Measurements from ENCODE around the gene TCF4.

The TCF4 gene

DNA sequence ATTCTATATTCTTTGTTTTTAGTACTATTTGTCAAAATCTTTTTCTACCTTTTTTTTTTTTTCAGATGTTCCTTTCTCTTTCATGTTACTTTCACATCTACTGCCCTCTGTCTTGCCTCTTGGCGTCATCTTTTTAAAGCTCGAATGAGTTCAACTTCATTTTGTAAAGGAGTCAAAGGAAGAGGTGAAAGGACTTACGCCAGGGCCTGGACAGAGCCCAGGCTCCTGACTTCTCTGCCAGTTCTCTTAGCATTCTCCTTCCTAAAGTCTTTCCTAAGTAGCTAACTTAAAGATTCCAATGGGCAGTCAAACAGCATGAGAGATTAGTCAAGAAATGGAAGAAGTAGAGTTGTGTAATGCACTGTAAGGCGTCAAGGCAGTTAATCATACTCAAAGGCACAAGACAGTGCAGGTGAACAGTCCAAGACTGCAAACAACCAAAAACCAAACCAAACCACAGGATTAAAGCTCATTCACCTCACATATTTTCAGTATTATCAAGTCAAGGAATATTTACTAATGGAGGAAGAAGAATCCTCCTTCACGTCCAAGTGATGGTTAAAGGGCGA, 301.7 kb downstream of the TCF4 start:
- no peak for DNase-seq

DNA sequence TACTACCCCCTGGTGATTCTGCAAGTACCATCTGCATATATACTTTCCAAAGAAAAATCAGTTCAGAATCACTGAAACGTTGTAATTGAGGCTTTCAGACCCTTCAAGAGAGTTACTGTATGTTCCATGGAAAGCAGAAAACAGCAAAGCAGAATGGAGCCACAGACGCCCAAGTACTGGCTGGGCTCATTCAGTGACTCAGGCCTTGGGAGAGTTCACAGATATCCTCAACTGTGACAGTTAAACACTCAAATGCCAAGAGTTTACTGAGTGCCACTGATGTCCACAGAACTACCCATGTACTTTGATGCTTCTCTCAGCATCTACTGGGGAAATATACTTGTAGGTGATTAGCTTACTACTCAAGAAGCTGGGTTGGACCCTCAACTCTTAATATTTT, 303.4 kb downstream of the TCF4 start:
- DNase-seq = no peak

DNA sequence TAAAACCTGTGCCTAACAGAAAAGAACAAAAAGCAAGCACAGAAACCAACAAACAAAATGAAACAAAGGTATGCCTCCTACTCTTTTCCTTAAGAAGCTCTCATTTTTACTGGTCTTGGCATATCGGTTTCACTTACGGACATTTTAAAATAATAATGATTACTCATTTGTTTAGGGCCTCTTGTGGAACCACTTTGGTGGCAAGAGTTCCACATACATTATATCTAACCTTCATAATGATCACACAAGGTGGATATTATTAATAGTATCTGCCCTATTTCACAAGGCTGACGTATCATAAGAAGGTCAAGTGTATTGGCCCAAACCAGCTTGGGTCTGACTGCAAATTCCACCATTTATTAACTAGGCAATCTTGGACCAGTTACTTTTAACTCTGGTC, 304.7 kb downstream of the TCF4 start:
- DNase-seq = no peak

DNA sequence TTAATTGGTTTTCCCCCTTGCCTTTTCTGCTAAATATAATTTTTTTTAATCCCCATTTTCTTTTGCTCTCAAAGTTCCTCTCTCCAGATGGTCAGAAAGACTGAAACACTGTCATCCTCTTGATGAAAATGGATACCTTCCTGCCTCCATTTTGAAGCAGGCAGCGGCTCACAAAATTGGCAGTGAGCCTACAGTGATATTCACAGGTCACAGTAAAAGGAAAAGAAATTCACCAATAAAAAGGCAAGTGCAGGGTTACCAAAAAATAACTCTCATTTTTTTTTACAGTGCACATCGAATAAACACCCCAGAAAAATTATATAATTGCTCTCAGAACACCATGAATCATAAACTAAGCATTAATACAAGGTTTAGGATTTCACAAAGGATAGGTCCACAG, 307.5 kb downstream of the TCF4 start:
- no peak for DNase-seq

DNA sequence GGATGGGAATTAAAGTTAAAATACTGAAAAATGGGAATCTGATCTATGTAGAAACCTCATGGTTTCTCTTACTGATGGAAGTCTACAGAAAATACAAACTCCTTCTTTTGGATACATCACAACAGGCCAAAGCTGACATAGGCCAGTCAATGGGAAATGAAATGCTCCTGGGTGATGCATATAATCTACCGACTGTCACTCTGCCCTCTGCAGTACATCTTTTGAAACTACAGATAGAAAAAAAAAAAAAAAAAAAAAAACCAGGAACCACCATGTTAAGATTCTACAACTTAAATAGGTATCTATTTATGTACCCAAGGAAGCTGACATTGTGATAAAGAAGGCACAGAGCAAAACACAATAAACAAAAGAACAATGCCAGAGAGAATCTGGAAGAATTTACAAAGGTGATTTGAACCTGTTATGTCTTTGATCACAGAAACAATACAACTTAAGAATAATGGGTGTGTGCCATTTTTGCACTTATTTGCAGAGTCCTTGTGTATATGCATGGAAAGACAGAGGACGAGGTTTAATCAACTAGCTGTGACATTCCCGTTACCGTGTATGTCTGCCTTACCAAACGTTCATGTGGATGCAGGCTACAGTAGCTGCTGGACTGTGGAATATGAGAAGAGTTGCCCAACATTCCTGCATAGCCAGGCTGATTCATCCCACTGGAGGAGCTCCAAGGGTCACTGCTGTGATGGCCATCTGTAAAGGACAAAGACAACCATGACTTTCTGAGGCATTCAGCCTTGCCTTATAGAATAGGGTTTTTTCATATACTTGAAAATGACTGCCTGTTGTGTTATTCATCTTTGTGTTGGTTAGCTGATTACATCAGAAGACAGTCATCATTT, 312.7 kb downstream of the TCF4 start:
- DNase-seq = peak; percentile 13 to 37

DNA sequence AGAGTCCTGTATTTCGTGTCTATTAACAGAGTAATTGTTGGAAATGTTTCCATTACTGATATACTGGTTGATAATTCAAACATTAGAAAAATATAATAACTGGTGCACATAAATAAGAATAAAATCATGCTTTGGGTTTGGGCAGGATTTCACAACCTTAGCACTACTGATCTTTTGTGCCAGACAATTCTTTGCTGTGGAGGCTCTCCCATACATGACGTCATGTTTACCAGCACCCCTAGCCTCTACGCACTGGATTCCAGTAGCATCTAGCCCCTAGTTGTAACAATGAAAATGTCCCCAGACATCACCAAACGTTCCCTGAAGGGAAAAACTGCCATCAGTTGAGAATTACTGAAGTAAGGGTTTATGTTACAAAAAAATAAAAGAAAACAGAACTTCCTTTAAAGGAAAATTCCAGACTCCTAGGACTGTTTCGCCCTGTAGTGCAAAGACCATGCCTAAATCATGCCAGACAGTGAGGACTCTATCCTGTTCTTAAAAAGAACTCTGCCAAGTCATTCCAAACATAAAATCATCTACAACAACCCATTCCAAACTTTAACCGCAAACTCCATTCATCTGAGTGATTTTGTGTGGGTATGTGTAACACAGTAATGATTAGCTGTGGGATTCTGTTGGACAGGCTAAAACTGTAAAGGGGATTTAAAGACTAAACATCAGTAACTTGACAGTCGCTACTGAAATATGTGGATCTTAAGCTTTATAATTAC, 315.3 kb downstream of the TCF4 start:
- no peak for DNase-seq

DNA sequence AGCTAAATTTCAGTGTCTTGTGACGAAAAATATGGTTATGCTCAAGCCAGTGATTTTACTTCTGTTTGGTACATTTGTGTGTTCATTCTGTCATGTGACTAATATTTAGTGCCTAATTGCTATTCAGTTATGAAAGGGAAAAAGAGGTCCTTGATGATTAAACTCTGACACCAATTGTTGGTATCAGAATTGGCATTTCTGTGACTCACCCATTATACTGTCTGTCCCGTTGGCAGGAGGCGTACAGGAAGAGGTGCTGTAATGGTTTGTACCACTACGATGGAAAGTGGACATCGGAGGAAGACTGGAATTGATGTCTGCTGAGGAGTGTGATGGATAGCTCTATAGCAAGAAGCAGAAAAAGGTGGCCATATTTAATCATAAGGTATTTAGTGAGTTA, 318.4 kb downstream of the TCF4 start:
- DNase-seq = no peak

DNA sequence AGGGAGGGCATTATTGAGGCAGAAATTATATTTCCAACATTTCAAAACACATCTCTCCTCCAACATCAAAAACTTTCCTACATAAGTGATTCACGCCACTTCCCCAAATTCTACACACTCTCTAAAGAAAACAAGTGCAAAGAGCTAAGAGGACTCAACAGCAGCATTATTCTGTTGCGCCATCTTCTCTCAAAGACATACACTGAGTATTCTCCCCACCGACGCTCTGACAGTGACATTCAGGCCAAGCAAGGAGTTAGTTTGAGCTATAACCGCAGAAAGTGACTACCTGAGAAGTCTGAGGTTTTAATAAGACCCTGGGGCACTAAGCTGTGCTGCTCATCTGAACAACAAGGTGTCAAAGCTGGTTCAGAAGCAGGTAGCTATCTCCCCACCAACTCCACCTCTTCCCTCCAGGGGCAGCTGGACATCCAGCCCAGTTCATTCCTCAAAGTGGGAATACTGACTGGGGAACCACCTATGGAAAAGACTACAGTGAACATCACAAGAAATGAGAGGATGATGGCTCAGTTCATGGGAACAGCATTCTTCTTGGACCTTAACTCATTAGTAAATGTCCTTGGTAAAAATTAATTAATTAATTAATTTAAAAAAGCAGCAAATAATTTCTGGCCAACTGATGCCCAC, 319.2 kb downstream of the TCF4 start:
- peak; percentile 59 to 63 for DNase-seq

DNA sequence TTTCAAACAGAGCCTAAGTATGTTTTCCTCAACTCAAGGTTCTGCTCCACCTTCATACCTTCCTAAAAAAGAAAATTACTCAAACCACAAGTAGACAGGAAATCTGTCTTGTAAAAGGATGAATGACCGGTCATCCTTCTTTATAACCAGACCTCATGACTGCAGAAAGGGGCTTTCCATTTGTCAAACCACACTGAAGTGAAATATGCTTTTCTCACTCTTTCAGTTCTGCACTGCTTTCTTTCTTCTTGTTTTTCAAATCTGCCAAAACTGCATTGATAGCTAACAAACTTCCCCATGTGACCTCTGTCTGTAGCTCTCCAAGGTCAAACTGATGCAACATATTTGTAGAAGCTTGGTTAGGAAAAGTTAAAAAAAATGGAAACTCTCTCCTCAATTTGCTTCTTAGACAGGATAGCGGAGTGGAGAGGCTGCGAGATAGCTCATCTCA, 319.8 kb downstream of the TCF4 start:
- peak; percentile 29 to 51 for DNase-seq

DNA sequence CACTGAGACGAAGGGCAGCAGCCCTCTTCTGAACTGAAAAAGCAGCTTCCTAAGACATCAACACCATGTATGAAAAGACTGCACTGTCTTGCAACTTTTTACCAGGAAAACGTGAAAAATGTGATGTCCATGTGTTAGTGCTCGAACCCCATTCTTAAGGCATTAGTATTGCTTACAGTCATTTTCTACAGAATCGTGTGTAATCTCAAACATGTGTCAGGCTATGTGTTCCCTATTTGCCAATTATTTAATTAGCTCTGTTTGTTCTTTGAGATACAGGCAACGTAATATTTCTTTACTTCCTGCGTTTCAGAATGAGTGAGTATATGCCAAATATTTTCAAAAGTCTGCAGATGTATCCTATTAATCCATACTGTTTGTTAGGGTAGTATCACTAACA, 321.0 kb downstream of the TCF4 start:
- no peak for DNase-seq

DNA sequence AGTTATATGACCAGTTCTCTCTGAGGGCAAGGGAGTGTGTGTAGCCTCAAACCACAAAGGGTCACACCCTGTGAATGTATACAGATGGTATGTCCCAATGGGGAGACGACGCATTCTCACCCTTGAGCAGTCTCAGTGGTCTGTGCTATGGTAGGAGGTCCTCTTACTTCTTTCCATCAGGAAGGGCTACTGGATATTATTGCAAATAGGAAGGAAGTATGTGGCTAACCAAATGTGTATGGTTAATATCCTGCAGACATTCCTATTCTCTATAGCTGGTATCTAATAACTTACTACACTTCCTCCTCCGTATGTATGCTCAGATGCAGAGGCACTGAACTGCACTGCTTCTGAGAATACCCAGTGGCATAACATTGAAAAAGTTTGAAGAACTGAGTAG, 322.0 kb downstream of the TCF4 start:
- DNase-seq = peak; percentile 13 to 19

DNA sequence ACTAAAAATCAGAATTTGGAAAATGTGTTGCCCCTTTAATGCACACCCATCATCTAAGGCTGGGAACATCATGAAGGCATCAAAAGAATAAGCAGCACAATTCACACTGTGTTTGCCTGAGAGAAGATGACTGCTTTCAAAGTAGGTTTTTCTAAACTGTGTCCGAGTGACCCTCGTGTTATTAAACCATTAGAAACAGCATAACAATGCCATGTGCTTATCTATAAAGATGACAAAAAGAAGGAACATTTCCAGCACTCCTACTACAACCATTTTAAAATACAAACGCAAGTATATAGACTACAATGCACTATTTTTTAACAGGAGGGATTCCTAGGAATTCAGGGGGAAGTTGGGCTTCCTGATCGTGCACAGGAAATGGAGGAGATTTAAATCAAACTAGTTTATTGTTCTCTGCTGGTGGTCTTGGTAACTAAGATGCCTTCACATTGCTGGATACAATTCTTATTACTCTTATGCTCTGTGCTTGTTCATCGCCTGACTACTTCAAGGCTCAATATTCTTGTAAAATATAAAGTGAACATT, 322.8 kb downstream of the TCF4 start:
- no peak for DNase-seq

DNA sequence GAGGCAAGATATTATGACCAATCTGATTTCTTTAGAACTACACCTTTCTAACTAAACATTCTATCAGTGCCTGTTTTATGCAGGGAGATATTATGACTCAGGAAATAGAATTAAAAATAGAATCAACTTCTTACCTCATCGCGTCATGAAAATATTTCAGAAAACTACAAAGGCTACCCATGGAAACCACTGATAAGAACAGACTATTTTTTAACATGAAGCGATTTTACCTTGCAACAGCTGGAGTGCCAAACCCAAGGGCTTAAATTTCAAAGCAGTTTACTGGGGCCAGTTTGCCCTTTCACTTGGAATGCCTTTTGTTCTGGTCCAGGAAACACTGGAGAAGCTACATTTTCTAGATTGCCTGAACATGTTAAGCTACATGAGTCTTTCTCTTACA, 323.9 kb downstream of the TCF4 start:
- DNase-seq = no peak

DNA sequence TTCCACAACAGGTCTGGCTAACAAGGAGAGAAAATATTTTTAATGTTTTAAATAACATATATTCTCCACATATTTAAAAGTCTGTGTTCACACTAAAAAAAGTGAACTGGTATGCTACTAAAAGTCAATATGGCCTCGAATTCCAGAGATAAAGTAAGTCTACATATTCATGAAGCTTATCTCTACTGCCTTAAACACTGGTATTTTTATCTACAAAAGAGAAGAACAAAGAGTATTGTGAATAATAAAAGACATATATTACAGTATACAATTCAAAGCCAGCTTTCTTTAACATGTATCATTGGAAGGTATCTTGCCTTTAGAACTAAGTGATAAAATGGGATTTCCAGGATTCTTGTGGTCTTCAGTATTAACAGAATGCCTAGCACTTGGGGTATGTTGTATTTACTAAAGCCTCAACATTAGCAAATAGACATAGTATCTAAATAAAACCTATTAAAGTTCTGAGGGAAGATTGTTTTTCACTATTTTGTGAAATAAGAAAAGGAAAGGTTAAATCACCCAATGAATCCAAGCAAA, 325.9 kb downstream of the TCF4 start:
- DNase-seq = no peak

DNA sequence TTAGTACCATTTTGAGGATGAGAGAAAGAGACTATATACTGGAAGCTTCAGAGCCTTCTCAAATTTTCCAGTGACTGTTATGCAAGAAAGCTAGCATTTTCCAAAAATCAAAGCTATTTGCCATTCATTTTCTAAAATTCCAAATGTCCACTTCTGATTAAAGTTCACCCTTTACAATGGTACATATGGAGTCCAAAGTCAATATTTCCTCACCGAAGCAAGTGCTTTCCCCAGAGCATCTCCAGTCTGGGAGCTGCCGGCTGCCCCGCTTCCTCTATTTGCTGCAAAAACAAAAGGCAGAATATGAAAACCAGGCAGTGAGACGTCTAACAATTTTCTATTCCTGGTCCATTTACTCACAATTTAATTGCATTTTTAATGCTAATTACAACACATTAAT, 326.7 kb downstream of the TCF4 start:
- DNase-seq = no peak

DNA sequence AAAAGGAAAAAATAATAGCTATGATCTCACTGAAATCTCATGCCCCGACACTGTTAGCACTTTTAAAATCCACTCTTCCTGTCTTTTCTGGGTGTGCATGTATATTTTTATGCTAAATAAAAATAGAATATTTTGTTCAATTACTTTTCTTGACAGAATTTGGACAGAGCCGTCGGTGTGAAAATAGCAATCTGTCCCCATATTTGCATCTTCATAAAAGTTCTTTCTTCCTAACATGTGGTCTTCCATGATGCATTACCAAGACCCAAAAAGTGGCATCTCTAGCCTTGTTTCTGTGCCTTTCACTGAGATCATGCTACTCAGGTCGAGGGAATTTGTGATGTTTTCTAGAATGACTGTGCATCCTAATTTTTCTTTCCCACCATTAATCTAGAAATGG, 329.9 kb downstream of the TCF4 start:
- DNase-seq = no peak

DNA sequence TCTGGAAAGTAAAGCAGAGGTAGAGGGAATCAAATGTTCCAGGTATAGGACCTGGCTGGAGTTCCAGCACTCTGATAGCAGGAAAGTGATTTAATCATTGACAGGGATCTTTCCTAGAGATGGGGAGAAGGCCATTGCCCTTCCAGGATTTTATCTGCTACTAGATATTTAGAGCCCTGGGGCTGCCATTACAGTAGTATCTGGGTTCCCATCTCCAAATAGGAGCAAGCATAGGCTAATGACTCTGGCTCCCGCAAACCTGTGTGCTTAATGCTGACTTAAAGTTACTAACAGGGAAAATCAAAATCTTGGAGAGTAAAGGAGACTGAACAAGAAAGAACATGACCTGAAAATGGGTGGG, 331.1 kb downstream of the TCF4 start:
- DNase-seq = no peak

DNA sequence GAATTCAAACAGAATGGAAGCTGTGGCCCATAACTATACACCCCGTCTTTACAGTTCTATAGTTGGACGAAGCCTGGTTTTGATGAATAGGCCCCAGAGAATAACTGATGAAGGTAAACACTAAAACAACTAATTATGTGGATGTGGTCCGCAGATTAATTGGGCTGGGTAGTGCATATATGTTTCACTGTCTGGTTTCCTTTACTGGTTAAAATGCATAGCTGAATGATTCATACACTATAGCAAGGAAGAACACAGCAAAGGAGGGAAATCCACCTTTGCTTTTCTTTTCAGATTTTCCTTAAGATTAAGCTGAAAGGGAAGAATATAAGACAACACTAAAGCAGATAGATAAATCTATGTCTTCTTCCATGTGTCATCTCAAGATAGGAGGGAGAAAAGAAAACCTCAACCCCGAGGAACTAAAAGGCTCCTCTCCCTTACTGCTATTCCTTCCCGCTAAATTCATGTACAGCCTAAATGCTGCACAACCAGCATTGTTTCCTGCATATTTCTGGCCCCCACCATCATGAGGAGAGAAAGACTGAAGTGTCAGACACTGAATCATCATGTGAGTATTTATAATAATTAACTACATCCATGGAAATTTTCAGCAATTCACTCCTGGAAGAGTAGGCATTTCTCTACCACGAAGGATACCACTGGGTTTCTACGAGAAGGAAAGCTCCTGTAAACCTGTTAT, 331.6 kb downstream of the TCF4 start:
- DNase-seq = no peak

DNA sequence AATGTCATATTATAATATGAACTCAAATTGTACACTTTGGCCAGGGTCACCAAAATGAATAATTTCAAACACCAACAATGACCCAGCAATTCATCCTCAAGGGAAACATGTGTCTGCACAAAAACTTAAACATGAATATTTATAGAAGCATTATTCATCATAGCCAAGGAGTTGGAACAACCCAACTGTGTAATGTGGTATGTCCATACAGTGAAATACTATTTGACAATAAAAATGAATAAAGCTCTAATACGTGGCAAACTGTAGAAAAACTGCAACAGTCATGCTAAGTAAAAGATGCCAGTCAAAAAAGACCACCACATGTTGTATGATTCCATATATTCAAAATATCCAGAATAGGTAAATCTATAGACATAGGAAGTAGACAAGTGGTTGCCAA, 334.2 kb downstream of the TCF4 start:
- no peak for DNase-seq

DNA sequence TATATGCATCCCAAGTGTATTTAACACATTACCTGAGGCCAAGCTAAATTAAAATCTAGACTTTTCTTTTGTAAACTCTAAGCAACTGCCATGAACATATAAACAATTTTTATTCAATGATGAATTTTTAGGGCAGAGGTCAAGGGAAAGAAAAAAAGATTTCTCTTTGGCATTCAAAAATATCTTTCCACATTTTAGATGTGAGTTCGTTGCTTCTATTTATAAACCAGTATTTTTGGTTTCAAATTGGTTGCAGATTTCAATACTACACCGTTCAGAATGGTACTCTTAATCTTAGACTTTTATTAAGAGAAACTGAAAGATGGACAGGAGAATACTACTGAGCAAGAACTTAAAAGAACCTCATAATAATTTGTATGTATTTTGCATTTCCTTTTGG, 335.1 kb downstream of the TCF4 start:
- no peak for DNase-seq

DNA sequence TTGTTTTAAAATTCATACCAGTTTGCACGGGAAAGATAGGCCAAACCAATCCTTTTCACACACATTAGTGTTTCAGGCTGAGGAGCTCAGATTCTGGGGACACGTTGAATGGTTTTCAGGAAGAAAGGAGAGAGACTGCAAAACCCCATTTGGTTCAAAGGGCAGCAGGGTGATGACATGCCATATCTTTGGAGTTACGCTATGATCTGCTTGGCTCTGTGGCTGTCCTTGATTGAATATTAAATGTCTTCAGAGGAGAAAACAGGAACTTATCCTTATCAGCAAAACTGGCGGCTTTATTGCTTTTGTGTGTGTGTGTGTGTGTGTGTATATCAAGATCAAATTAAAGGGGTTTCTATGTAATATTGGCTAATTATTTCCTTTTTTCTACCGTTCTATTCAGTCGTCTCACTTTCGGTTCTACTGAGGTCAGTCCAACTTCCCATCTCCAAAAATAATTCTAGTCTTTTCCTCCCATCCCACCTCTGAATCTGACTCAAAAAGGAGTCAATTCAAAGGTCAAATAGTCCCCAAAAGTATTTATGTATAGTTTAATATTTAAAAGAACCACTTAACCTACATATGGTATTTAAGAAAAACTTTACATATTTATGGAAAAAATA, 335.8 kb downstream of the TCF4 start:
- no peak for DNase-seq
